Measurements from ENCODE around the gene MKLN1. TPM values are rescaled to one million over a fixed set of nuclear protein-coding genes. Genes with fewer than 3 reads are reported as not detected.
"Not testable (repeated sequence)": the region's sequence is repeated elsewhere in the genome, so short reads cannot be mapped to it uniquely, and the experiment has no call there.

Gene MKLN1
- total and polyA plus RNA-seq, 2 donors from 2014 or later = 24.4 to 77.0 TPM

DNA sequence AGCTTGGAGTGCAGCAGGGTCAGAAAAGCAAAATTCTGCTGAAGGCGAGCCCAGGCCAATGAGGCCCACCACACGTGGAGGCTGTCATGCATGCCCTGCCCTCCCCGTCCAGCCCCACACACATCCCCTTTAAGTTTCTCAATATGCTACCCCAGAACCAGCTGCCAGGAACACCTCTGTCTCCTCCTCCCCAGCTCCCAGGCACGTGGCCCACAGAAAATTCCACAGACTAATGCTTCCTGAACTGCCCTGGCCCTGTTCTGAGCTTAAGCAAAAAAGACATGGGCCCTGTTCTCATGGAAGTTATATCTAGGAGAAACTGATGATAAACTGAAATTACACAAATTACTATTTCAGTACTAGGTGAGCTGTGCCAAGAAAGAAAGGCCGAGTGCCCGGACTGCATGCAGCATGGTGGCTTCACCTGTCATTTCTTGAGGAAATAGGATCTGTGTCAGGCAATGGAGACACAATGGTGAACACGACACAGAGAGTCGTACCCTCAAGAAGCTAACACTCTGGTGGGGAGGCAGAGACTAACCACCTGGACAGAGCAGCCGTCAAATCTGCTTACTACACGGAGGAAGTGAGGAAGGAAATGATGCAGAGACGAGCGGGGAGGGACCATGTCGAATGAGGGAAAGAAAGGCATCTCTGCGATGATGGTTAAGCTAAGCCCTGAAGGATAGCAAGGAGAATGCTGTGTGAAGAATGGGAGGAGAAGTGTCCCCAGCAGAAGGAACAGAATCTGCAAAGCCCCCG, 184.3 kb downstream of the MKLN1 start:
- Histone ChIP-seq H3K4me3 (ENCODE audit: low read length in 3 of 3) (no peak overlapping the region), H3K36me3 (ENCODE audit: control insufficient read depth in 2 of 3, insufficient read depth in 3 of 3, low read length in 3 of 3) (peaks cover 0 to 4% (median 0%) of the 10 kb centered on the region in 3 donors), H3K9ac (ENCODE audit: low read length in 3 of 3) (no peak overlapping the region), H3K27ac (ENCODE audit: low read depth in 2 of 2, low read length in 2 of 2) (peak overlapping the region in 1 of 2 donors; percentile 48), H3K27me3 (ENCODE audit: control insufficient read depth, insufficient read depth, low read length) (no peaks in the 10 kb centered on the region), H3K4me1 (ENCODE audit: control insufficient read depth in 2 of 3, insufficient read depth in 2 of 3, low read depth in 1 of 3, low read length in 3 of 3) (peaks cover 0 to 17% (median 15%) of the 10 kb centered on the region in 3 donors), H3K9me3 (ENCODE audit: control insufficient read depth in 2 of 3, insufficient read depth in 1 of 3, low read length in 3 of 3) (no peaks in the 10 kb centered on the region)
- TF ChIP-seq, protein P1, sequence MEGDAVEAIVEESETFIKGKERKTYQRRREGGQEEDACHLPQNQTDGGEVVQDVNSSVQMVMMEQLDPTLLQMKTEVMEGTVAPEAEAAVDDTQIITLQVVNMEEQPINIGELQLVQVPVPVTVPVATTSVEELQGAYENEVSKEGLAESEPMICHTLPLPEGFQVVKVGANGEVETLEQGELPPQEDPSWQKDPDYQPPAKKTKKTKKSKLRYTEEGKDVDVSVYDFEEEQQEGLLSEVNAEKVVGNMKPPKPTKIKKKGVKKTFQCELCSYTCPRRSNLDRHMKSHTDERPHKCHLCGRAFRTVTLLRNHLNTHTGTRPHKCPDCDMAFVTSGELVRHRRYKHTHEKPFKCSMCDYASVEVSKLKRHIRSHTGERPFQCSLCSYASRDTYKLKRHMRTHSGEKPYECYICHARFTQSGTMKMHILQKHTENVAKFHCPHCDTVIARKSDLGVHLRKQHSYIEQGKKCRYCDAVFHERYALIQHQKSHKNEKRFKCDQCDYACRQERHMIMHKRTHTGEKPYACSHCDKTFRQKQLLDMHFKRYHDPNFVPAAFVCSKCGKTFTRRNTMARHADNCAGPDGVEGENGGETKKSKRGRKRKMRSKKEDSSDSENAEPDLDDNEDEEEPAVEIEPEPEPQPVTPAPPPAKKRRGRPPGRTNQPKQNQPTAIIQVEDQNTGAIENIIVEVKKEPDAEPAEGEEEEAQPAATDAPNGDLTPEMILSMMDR (IDR thresholded peaks at IDR 0.05; ENCODE audit: borderline replicate concordance, extremely low read depth, insufficient read depth) = no peak
- FAIRE-seq (no peak), DNase-seq (peak in 1 of 5 donors; percentile 41)
- intact Hi-C loops (cut with DNase I) = no loop called here

DNA sequence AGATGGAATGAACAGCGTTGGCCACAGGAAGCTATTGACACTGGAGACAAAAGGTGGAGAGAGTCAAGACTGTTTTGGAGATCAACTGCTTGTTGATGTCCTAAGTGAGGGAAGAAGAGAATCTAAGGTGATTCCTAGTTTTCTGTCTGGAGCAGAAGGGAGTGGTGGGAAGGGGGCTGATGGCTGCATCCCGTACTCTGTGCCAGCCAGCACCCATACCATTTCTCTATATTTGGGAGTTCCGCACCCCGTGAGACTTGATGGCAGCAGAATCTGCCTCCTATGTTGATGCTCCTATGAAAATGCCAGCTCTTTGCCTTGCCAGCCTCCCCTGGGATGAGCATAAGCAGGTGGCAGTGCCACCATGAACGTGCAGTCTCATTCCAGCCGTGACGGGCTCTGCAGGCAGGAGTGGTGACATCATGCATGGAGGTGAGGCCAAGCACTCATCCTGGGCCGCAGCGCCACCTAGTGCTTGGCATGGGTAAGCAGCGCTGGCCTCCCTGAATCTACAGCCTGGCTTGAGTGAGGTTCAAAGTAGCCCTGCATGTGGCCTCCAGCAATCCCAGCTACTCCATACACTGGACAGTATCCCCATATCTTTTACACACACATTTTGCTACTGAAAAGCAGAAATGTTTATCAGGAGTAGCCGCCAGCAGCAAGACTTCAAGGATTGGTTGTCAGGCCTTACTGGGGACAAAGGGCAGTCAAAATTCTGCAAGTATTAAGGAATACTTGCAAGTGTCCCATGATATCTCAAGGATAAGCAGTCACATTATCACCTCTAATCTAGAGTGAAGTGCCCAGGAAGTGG, 185.8 kb downstream of the MKLN1 start:
- TF ChIP-seq, protein P1 (IDR thresholded peaks at IDR 0.05; ENCODE audit: borderline replicate concordance, extremely low read depth, insufficient read depth) = peak; percentile 94
- Histone ChIP-seq H3K27ac (ENCODE audit: low read depth in 2 of 2, low read length in 2 of 2) (peak overlapping the region in 1 of 2 donors; percentile 5), H3K36me3 (ENCODE audit: control insufficient read depth in 2 of 3, insufficient read depth in 3 of 3, low read length in 3 of 3) (peaks cover 0 to 4% (median 0%) of the 10 kb centered on the region in 3 donors), H3K4me1 (ENCODE audit: control insufficient read depth in 2 of 3, insufficient read depth in 2 of 3, low read depth in 1 of 3, low read length in 3 of 3) (peaks cover 0 to 13% (median 9%) of the 10 kb centered on the region in 3 donors), H3K27me3 (ENCODE audit: control insufficient read depth, insufficient read depth, low read length) (no peaks in the 10 kb centered on the region), H3K9me3 (ENCODE audit: control insufficient read depth in 2 of 3, insufficient read depth in 1 of 3, low read length in 3 of 3) (no peaks in the 10 kb centered on the region), H3K4me3 (ENCODE audit: low read length in 3 of 3) (peak overlapping the region in 1 of 3 donors; percentile 14), H3K9ac (ENCODE audit: low read length in 3 of 3) (peak overlapping the region in 1 of 3 donors; percentile 72)
- DNase-seq (peak; percentile 90 to 95 (median 92)), FAIRE-seq (no peak)
- intact Hi-C loops (cut with DNase I) = no loop called here

DNA sequence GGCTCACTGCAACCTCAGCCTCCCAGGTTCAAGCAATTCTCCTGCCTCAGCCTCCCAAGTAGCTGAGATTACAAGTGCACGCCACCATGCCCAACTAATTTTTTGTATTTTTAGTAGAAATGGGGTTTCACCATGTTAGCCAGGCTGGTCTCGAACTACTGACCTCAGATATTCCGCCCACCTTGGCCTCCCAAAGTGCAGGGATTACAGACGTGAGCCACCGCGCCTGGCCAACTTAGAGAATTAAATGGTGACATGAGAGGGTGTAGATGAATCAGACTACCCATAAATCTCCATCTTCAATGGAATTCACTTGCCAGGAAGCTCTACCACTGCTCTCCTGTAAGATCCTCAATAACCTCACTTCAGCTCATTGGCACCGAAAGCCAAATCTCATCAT, 187.8 kb downstream of the MKLN1 start:
- H3K27ac ChIP-seq (ENCODE audit: low read depth in 2 of 2, low read length in 2 of 2); H3K36me3 ChIP-seq (ENCODE audit: control insufficient read depth in 2 of 3, insufficient read depth in 3 of 3, low read length in 3 of 3); H3K27me3 ChIP-seq (ENCODE audit: control insufficient read depth, insufficient read depth, low read length); H3K4me3 ChIP-seq (ENCODE audit: low read length in 3 of 3); DNase-seq; H3K9ac ChIP-seq (ENCODE audit: low read length in 3 of 3); H3K9me3 ChIP-seq (ENCODE audit: control insufficient read depth in 2 of 3, insufficient read depth in 1 of 3, low read length in 3 of 3); FAIRE-seq; intact Hi-C loops (cut with DNase I): not testable (repeated sequence)
- H3K4me1 ChIP-seq (ENCODE audit: control insufficient read depth in 2 of 3, insufficient read depth in 2 of 3, low read depth in 1 of 3, low read length in 3 of 3) = peaks cover 0 to 11% (median 9%) of the 10 kb centered on the region in 3 donors
